ENCODE data around the gene HSD17B11. TPM values are rescaled to one million over a fixed set of nuclear protein-coding genes. Genes with fewer than 3 reads are reported as not detected.
"Not testable (repeated sequence)": the region's sequence is repeated elsewhere in the genome, so short reads cannot be mapped to it uniquely, and the experiment has no call there.

HSD17B11 gene
- total RNA-seq, 2 experiments from 2014 or later: 33.6 TPM

DNA sequence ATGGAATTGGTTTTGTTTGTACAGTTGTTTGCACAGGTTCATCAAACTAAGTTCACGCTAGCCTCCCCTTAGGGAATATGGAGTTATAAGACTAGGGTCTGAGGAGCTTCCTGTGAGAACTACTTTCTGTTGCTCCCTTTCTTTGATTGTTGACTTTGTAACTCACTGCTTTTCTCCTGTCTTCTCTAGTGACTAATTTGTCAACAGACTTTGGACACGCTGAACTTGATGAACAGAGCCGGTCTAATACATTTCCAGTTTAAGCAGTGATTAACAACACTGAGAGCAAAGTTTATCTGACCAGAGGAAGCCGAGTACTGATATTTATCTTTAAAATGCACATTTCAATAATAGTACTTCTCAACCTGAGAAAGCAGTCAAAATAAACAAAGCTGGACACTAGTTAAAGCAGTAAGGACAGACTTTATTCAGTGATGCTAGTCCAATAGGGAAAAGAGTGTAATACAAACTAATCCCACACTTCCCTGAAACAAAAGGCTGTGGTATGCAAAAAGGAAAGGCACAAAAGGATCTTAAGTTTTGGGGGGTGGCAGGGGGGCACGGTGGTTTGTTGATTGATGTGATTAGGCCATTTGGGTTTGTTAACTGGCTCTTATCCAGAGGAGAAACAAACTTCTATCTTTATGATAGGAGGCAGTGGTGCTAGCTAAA is 28.7 kb upstream of the HSD17B11 start:
- H3K4me1 Mint-ChIP-seq: peaks cover 25% of the 10 kb centered on the region
- H3K9me3 Mint-ChIP-seq: no peaks in the 10 kb centered on the region
- no peak for DNase-seq
- H3K4me3 Mint-ChIP-seq: no peak overlapping the region
- no peaks in the 10 kb centered on the region for H3K36me3 Mint-ChIP-seq (ENCODE audit: low read depth)
- ChIA-PET CTCF (interaction anchor here (1.2 to 1.3 kb wide), 2 partner anchors 13 to 16 kb away, joined by 3 to 4 read pairs; no protein-coding TSS in a partner anchor), POLR2A (no interaction called here)
- no peaks in the 10 kb centered on the region for H3K27me3 Mint-ChIP-seq
- H3K27ac Mint-ChIP-seq: no peak overlapping the region

DNA sequence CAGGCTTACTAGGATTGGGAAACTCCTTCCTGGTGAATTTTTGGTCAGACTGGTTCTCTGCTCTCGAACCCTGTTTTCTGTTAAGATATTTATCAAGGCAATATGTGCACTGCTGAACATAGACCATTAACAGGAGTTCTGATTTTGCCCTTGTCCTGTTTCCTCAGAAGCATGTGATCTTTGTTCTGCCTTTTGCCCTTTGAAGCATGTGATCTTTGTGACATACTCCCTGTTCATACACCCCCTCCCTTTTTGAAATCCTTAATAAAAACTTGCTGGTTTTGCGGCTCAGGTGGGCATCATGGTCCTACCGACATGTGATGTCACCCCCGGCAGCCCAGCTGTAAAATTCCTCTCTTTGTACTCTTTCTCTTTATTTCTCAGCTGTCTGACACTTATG is 27.4 kb upstream of the HSD17B11 start:
- H3K27ac Mint-ChIP-seq; H3K36me3 Mint-ChIP-seq (ENCODE audit: low read depth); POLR2A ChIA-PET; DNase-seq; H3K4me3 Mint-ChIP-seq; CTCF ChIA-PET; H3K9me3 Mint-ChIP-seq; H3K27me3 Mint-ChIP-seq: not testable (repeated sequence)
- peaks cover 13% of the 10 kb centered on the region for H3K4me1 Mint-ChIP-seq

DNA sequence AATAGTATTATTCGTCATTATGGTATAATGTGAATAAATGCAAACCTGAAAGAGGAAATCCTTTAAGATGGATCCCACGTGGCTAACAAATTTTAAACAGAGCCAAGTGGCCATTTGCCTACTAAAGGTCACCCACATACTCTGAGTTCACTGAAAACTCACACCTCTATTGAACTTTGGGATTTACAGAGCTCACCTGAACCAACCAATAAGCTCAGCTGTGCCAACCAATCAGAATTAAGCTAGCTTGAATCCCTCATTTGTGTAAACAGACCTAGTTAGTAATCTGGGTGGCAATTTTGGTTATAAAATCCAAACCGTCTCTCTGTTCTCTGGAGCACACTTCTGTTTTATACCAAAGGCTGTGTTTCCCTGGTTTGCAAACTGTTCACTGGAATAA is 26.0 kb upstream of the HSD17B11 start:
- no peaks in the 10 kb centered on the region for H3K9me3 Mint-ChIP-seq
- H3K36me3 Mint-ChIP-seq (ENCODE audit: low read depth): no peaks in the 10 kb centered on the region
- no peak overlapping the region for H3K4me3 Mint-ChIP-seq
- no peak overlapping the region for H3K27ac Mint-ChIP-seq
- ChIA-PET POLR2A (no interaction called here), CTCF (interaction anchor here (0.6 to 0.8 kb wide), 2 partner anchors 12 to 16 kb away, joined by 3 read pairs; no protein-coding TSS in a partner anchor)
- H3K27me3 Mint-ChIP-seq: peaks cover 2% of the 10 kb centered on the region
- H3K4me1 Mint-ChIP-seq: peaks cover 9% of the 10 kb centered on the region
- DNase-seq: no peak

DNA sequence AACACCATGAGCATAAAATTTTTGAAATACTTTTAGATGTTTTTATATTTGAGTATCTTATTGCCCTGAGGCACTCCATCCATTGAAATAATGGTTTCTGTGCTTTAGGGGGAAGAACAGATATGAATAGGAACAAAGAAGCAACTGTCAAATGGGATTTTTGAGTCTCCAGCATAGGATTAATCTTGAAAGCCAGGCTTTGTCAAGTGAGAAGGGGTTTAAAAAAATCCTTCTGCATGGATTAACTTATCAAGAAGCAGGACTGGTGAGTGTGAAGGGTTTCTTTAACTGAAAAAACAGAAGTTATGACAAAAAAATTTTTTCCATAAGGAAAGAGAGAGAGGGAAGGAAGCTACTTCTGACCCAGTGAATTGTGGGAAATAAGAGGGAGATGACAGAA is 23.8 kb upstream of the HSD17B11 start:
- no peak overlapping the region for H3K4me3 Mint-ChIP-seq
- peaks cover 9% of the 10 kb centered on the region for H3K27me3 Mint-ChIP-seq
- no peaks in the 10 kb centered on the region for H3K9me3 Mint-ChIP-seq
- no peak overlapping the region for H3K27ac Mint-ChIP-seq
- H3K36me3 Mint-ChIP-seq (ENCODE audit: low read depth): no peaks in the 10 kb centered on the region
- no peak for DNase-seq
- no peaks in the 10 kb centered on the region for H3K4me1 Mint-ChIP-seq
- CTCF ChIA-PET: interaction anchor here (1.0 to 1.5 kb wide), 2 partner anchors 20 to 23 kb away, joined by 3 to 4 read pairs; partner anchors contain the start of gene HSD17B11
- POLR2A ChIA-PET: no interaction called here

DNA sequence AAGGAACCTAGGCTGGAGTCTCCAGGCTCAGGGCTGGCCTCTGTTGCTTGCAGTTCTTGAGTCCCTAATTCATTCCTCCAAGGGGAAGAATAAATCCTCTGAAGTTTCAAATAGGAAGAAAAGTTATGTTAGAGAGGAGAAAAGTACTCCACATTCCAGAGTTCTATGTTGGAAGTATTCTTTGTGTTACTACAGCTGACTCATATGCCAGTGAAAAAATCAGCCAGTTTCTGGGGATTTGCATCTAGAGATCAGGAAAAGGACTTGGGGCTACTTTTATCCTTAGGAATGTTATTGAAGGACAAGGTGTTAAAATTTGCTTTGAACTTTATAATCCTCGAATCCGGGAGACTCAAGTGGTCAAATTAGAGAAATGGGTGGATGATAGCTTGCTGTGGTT is 19.7 kb upstream of the HSD17B11 start:
- H3K36me3 Mint-ChIP-seq (ENCODE audit: low read depth): no peaks in the 10 kb centered on the region
- H3K4me1 Mint-ChIP-seq: peaks cover 21% of the 10 kb centered on the region
- ChIA-PET POLR2A (no interaction called here), CTCF (no interaction called here)
- peaks cover 5% of the 10 kb centered on the region for H3K9me3 Mint-ChIP-seq
- H3K4me3 Mint-ChIP-seq: no peak overlapping the region
- H3K27me3 Mint-ChIP-seq: peaks cover 13% of the 10 kb centered on the region
- DNase-seq: no peak
- H3K27ac Mint-ChIP-seq: no peak overlapping the region

DNA sequence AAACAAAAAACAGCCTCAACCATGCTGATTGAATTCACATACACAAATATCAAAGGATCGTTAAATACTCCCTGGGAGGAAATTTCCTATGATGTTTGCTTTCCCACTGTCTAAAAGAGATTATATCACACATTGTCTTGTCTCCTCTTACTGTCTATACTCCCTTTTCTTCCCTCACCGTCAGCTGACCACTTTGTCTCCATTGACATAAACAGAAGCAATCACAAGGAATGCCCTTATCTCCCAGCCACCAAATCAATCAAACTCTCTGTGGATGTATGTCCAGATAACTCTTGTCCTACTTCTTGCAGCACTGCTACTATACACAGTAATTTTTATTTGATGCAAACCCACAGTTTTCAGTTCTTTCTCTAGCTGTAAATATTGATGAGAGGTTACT is 19.2 kb upstream of the HSD17B11 start:
- ChIA-PET CTCF (no interaction called here), POLR2A (no interaction called here)
- Mint-ChIP-seq H3K9me3 (peaks cover 5% of the 10 kb centered on the region), H3K4me1 (peaks cover 21% of the 10 kb centered on the region), H3K4me3 (no peak overlapping the region), H3K27me3 (peaks cover 13% of the 10 kb centered on the region), H3K36me3 (ENCODE audit: low read depth) (no peaks in the 10 kb centered on the region), H3K27ac (no peak overlapping the region)
- no peak for DNase-seq

DNA sequence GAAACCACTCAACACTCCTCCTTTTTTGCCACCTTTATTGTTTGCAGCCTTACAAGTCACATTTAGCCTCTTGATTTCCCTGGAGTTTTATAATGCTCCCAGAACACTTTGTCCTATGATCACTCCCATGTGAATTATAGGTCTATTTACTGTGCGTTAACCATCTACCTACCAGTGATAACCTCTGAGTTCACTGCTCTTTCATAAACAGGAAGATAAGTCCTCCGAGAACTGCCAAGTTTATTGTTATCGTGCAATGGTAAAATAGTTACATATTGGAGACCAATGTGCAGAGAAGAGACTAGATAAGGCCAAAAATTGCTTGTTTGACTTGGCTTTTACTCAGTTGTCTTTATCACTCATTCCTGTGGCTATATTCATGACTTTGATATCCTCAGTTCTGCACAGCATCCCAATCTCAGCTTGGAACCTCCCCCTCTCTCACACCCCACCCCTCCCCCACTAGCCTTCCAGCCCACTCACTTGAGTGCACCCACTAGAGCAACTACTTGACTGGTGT is 18.5 kb upstream of the HSD17B11 start:
- DNase-seq: no peak
- no peaks in the 10 kb centered on the region for H3K36me3 Mint-ChIP-seq (ENCODE audit: low read depth)
- no peak overlapping the region for H3K27ac Mint-ChIP-seq
- H3K27me3 Mint-ChIP-seq: peaks cover 13% of the 10 kb centered on the region
- peaks cover 21% of the 10 kb centered on the region for H3K4me1 Mint-ChIP-seq
- ChIA-PET POLR2A (no interaction called here), CTCF (no interaction called here)
- no peak overlapping the region for H3K4me3 Mint-ChIP-seq
- peaks cover 5% of the 10 kb centered on the region for H3K9me3 Mint-ChIP-seq

DNA sequence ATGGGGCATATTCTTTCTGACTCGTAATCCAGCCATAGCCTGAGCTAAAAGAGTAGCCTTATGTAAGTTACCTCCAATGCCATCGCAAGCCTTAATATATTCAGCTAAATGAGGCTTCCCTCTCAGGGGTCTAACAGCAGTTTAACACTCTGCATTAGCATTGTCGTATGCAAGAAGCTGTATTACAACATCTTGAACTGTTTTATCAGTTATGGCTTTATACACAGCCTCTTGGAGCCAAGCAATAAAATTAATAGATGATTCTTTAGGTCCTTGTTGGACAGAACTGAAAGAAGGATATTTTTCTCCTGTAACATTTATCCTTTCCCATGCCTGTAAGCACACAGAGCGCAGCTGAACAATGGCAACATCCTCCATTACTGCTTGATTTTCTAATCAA is 15.9 kb upstream of the HSD17B11 start:
- H3K27ac Mint-ChIP-seq; H3K36me3 Mint-ChIP-seq (ENCODE audit: low read depth); H3K4me3 Mint-ChIP-seq; POLR2A ChIA-PET; DNase-seq; H3K9me3 Mint-ChIP-seq: not testable (repeated sequence)
- Mint-ChIP-seq H3K4me1 (peaks cover 21% of the 10 kb centered on the region), H3K27me3 (peaks cover 11% of the 10 kb centered on the region)
- CTCF ChIA-PET: interaction anchor here (1.5 to 2.2 kb wide), 2 partner anchors 11 to 13 kb away, joined by 4 to 7 read pairs; no protein-coding TSS in a partner anchor

DNA sequence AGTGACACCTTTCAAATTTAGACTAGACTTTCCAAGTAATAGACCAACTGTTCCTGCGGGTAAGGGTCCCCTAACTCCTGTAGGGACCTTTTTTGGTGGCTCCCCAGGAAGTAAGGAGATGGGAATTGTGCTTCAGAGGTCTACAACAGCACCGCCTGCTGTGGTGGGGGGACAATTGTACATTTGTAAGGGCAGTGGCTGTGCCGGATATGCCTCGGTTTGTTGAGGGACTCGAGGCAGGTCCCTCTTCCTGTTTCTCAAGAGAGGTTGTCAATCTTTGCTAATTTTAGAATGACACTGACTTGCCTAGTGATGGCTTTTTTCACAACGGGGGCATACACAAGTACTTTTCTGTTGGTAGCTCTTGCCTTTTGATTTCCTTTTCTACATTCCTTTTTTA is 15.5 kb upstream of the HSD17B11 start:
- POLR2A ChIA-PET: no interaction called here
- H3K4me1 Mint-ChIP-seq: peaks cover 21% of the 10 kb centered on the region
- no peak overlapping the region for H3K27ac Mint-ChIP-seq
- CTCF ChIA-PET: interaction anchor here (1.5 to 2.2 kb wide), 2 partner anchors 11 to 14 kb away, joined by 4 to 7 read pairs; no protein-coding TSS in a partner anchor
- H3K9me3 Mint-ChIP-seq: peaks cover 11% of the 10 kb centered on the region
- peaks cover 11% of the 10 kb centered on the region for H3K27me3 Mint-ChIP-seq
- no peak for DNase-seq
- H3K4me3 Mint-ChIP-seq: no peak overlapping the region
- no peaks in the 10 kb centered on the region for H3K36me3 Mint-ChIP-seq (ENCODE audit: low read depth)

DNA sequence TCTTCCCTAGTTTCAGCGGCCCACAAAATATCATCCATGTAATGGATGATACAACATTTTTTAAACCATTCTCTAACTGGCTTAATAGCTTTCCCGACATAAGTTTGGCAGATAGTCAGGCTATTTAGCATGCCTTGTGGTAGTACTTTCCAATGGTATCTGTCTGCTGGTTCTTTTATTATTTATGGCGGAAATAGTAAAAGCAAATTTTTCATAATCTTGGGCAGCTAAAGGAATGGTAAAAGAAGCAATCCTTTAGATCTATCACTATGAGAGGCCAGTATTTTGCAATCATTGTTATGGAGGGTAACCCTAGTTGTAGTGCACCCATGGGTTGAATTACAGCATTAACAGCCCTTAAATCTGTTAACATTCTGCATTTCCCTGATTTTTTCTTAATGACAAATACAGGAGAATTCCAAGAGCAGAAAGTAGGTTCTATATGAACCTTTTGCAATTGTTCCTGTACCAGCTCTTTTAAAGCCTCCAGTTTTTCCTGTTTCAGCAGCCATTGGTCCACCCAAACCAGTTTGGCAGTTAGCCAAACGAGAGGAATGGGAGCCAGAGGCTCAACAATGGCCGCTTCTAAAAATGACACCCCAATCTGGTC is 14.3 kb upstream of the HSD17B11 start:
- Mint-ChIP-seq H3K4me3 (no peak overlapping the region), H3K9me3 (peaks cover 11% of the 10 kb centered on the region), H3K27ac (no peak overlapping the region), H3K36me3 (ENCODE audit: low read depth) (no peaks in the 10 kb centered on the region), H3K4me1 (peaks cover 21% of the 10 kb centered on the region), H3K27me3 (peaks cover 9% of the 10 kb centered on the region)
- CTCF ChIA-PET: interaction anchor here (2.2 kb wide), 1 partner anchor 10 kb away, joined by 7 read pairs; no protein-coding TSS in a partner anchor
- POLR2A ChIA-PET: no interaction called here
- no peak for DNase-seq

DNA sequence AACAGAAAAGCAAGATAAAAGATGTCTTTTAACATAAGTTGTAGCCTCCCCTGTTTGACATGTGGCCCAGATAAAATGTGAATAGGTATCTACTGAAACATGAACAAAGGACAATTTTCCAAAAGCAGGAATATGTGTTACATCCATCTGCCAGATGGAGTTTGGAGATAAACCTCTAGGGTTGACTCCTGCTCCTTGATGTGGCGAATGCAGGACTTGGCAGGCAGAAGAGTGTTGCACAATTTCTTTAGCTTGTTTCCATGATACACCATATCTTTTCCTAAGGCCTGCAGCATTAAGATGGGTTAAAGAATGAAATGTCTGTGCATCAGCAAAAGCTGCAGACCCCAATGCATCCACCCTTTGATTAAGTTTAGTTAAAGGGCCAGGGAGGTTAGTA is 12.7 kb upstream of the HSD17B11 start:
- H3K27me3 Mint-ChIP-seq; H3K27ac Mint-ChIP-seq; H3K36me3 Mint-ChIP-seq (ENCODE audit: low read depth); H3K4me3 Mint-ChIP-seq; DNase-seq; POLR2A ChIA-PET: not testable (repeated sequence)
- CTCF ChIA-PET: interaction anchor here (1.1 kb wide), 1 partner anchor 16 kb away, joined by 3 read pairs; no protein-coding TSS in a partner anchor
- Mint-ChIP-seq H3K4me1 (peaks cover 21% of the 10 kb centered on the region), H3K9me3 (peaks cover 11% of the 10 kb centered on the region)

DNA sequence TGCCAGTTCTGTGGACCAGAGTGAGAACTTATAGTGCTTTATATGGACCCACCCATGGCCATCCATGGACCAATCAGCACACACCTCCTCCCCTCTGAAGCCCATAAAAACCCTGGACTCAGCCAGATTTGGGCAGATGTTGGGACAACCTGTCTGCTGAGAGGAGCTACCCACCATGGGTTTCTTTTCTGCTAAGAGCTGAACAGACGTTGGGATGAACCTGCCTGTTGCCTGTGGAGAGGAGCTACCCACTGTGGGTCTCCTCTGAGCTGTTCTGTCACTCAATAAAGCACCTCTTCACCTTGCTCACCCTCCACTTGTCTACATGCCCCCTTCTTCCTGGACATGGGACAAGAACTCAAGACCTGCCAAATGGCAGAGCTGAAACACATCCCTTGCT is 9.0 kb upstream of the HSD17B11 start:
- CTCF ChIA-PET: interaction anchor here (1.1 to 3.3 kb wide), 3 partner anchors 9 to 23 kb away, joined by 4 to 13 read pairs (median 5); partner anchors contain the start of genes HSD17B11 and NUDT9
- H3K4me3 Mint-ChIP-seq: no peak overlapping the region
- no peaks in the 10 kb centered on the region for H3K36me3 Mint-ChIP-seq (ENCODE audit: low read depth)
- DNase-seq: no peak
- peaks cover 5% of the 10 kb centered on the region for H3K9me3 Mint-ChIP-seq
- peaks cover 5% of the 10 kb centered on the region for H3K4me1 Mint-ChIP-seq
- H3K27me3 Mint-ChIP-seq: no peaks in the 10 kb centered on the region
- no peak overlapping the region for H3K27ac Mint-ChIP-seq
- POLR2A ChIA-PET: no interaction called here

DNA sequence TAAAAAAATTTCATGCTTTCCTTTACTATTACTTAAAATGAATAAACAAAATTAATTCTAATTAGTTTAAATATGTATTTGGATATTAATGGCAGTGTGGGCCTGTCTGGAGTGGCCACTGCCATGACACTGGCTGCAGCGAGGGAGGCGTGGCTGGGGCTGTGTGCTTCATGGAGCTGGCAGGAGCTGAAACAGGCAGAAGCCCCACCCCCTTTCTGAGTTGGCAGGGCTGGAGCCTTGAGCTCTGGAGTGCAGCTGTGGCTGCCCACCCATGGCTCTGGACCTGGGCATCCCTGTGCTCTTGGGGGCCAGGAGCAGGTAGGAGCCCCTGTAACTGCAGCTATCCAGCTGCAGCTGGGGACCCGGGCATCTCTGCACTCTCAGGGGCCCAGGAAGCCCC is 8.2 kb upstream of the HSD17B11 start:
- CTCF ChIA-PET: interaction anchor here (1.0 to 3.3 kb wide), 3 partner anchors 8 to 22 kb away, joined by 4 to 13 read pairs (median 4); partner anchors contain the start of gene HSD17B11
- Mint-ChIP-seq H3K9me3 (peaks cover 5% of the 10 kb centered on the region), H3K27ac (no peak overlapping the region), H3K4me3 (no peak overlapping the region), H3K27me3 (no peaks in the 10 kb centered on the region), H3K36me3 (ENCODE audit: low read depth) (no peaks in the 10 kb centered on the region), H3K4me1 (peaks cover 9% of the 10 kb centered on the region)
- DNase-seq: no peak
- POLR2A ChIA-PET: no interaction called here

Measured in activated CD4-positive, alpha-beta T cell treated with anti-CD3 and anti-CD28 coated beads, Interleukin-2, amount 10 ng/mL, durations not matched to agents 7 days and 5 days (primary cell).